ENCODE measurements around the gene KIF26B. TPM values are rescaled to one million over a fixed set of nuclear protein-coding genes. Genes with fewer than 3 reads are reported as not detected.

The KIF26B gene
- total RNA-seq, 2 donors from 2014 or later: 0.83 to 1.3 TPM

DNA sequence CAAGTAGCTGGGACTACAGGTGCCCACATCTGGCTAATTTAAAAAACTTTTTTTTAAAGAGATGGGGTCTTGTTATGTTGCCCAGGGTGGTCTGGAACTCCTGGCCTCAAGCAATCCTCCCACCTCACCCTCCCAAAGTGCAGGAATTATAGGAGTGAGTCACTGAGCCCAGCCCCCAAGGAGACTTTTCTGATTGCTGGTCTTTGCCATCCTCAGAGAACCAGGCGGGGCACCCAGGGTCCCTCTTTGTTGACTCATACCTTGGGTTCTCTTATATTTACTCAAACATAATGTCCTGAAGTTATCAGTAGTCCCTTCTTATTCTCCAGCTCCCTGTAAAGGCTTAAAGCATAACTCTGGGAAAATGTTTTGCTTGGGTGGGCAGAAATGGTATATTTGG is 51.1 kb downstream of the KIF26B start:
- TF ChIP-seq, protein P1, sequence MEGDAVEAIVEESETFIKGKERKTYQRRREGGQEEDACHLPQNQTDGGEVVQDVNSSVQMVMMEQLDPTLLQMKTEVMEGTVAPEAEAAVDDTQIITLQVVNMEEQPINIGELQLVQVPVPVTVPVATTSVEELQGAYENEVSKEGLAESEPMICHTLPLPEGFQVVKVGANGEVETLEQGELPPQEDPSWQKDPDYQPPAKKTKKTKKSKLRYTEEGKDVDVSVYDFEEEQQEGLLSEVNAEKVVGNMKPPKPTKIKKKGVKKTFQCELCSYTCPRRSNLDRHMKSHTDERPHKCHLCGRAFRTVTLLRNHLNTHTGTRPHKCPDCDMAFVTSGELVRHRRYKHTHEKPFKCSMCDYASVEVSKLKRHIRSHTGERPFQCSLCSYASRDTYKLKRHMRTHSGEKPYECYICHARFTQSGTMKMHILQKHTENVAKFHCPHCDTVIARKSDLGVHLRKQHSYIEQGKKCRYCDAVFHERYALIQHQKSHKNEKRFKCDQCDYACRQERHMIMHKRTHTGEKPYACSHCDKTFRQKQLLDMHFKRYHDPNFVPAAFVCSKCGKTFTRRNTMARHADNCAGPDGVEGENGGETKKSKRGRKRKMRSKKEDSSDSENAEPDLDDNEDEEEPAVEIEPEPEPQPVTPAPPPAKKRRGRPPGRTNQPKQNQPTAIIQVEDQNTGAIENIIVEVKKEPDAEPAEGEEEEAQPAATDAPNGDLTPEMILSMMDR (IDR thresholded peaks at IDR 0.05): no peak

DNA sequence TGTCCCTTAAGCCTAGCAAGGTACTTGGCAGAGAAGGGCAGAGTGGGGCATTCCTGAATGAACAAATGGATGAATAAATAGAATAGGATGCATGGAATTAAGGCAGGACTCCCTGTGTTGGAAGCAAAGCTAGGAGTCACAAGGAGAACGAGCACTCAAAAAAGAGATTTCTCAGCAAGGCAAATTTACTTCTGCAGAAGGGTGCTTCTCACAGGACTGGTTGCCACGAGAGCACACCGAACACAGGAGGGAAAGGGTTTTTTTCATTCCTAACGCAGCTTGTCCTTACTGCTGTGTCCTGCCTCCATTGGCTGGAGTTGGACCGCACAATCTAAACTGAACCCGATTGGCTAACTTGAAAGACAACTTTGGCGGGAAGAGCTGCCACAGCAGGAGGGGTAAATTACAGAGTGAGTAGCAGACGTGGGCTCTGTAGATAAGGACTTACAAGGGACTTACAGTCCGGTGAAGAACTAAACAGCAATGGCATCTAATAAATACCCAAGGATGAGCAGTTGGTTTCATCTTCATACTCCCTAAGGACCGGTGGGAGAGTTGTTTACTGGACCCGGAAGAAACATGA is 52.4 kb downstream of the KIF26B start:
- TF ChIP-seq, protein P1 (IDR thresholded peaks at IDR 0.05): no peak
- no peaks in the 10 kb centered on the region for H3K27me3 ChIP-seq
- no peaks in the 10 kb centered on the region for H3K4me1 ChIP-seq
- DNase-seq (ENCODE audit: low spot score): no peak
- H3K9me3 ChIP-seq: peaks cover 10 to 24% of the 10 kb centered on the region in 2 donors
- no peak overlapping the region for H3K4me3 ChIP-seq
- no peak overlapping the region for H3K27ac ChIP-seq
- H3K36me3 ChIP-seq: no peaks in the 10 kb centered on the region

More for the DNA sequence above, 51.1 kb downstream of the KIF26B start:
- Histone ChIP-seq H3K36me3 (no peaks in the 10 kb centered on the region), H3K27ac (no peak overlapping the region), H3K4me1 (no peaks in the 10 kb centered on the region), H3K27me3 (no peaks in the 10 kb centered on the region), H3K4me3 (no peak overlapping the region), H3K9me3 (peaks cover 10 to 24% of the 10 kb centered on the region in 2 donors)
- DNase-seq (ENCODE audit: low spot score): no peak

DNA sequence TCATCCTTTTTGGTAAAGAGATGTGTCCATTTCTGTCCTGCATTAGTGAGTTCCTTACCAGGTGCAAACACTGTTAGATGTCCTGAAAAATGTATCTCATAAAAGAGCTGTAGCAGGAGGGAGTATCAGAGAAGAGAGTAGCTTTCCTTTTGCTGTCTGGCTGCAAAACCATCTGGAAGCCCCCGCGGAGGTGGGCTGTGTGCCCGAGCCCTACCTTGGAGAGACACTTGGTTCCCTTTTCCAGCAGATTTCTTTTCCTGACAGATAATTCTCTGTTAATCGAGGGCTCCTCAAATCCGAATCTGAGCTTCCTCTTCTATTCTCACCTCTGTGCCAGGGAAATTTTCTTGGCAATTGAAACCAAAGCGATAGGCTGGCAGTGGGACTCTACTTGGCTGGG is 53.0 kb downstream of the KIF26B start:
- Histone ChIP-seq H3K36me3 (no peaks in the 10 kb centered on the region), H3K4me1 (no peaks in the 10 kb centered on the region), H3K4me3 (no peak overlapping the region), H3K27ac (no peak overlapping the region), H3K27me3 (no peaks in the 10 kb centered on the region), H3K9me3 (peaks cover 10 to 24% of the 10 kb centered on the region in 2 donors)
- TF ChIP-seq, protein P1 (IDR thresholded peaks at IDR 0.05): no peak
- DNase-seq (ENCODE audit: low spot score): no peak

DNA sequence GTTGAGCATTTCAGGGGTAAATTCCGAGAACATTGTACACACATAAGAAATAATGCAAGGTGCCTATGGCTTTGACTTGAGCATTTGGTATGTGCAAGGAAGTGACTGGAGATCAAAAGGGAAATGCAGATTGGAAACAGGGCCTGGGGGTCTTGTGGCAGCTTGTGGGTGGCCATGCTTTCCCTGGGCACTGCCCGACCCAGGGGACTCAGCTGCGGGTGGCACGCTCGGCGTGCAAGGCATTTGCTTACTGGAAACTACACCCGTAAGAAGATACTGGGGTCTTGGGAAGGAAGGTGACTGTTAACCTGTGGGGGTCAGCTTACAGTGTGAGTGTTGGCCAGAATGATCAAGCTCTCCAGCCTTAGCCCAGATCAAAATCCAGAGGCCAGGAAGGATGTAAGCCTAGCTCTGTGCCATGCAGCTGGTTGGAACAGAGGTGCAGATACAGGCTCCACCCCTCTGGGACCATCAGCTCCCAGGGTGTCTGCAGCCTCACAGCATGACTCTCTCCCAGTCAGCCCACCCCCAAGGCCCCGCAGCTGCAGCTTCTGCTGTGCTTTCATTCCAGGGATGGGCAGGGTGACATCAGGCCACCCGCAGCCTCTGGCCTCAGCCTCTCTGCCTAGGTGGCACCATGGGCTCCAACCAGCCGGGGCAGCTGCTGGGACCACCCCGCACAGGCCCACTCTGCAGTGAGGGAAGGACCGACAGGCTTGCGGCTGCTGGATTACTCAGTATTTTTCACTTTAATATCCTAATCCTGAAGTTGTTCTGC is 55.1 kb downstream of the KIF26B start:
- H3K27me3 ChIP-seq: no peaks in the 10 kb centered on the region
- DNase-seq (ENCODE audit: low spot score): no peak
- H3K36me3 ChIP-seq: no peaks in the 10 kb centered on the region
- TF ChIP-seq, protein P1 (IDR thresholded peaks at IDR 0.05): no peak
- H3K27ac ChIP-seq: no peak overlapping the region
- no peak overlapping the region for H3K4me3 ChIP-seq
- no peaks in the 10 kb centered on the region for H3K4me1 ChIP-seq
- H3K9me3 ChIP-seq: peaks cover 10 to 24% of the 10 kb centered on the region in 2 donors

DNA sequence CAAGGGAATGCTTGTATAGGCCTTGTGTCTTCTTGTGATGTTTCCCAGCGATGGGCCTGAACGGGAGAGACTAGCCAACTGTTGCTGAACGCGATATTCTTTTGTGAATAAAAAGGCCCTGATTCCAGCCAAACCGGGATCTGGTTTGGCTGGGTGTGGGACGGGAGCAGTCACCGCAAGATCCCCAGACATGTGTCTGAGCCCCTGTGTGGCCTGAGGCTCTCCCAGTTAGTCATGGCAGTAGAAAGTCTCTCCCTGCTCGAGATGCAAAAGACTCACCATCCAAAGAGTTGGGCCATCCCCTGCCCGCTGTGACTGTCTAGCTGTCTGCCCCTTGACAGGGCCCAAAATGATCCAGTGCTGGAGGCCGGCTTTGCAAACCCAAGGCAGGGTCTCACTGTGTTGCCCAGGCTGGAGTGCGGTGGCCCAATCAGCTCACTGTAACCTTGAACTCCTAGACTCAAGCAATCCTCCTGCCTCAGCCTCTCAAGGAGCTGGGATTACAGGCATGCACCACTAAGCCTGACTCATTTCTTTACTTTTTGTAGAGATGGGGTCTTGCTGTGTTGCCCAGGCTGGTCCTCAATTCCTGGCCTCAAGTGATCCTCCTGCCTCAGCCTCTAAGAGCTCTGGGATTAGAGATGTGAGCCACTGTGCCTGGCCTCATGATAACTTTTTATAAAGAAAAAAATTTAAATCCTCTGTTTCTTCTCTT is 56.4 kb downstream of the KIF26B start:
- TF ChIP-seq, protein P1 (IDR thresholded peaks at IDR 0.05): no peak
- Histone ChIP-seq H3K4me3 (no peak overlapping the region), H3K36me3 (no peaks in the 10 kb centered on the region), H3K9me3 (peaks cover 10 to 20% of the 10 kb centered on the region in 2 donors), H3K4me1 (no peaks in the 10 kb centered on the region), H3K27me3 (no peaks in the 10 kb centered on the region), H3K27ac (no peak overlapping the region)
- DNase-seq (ENCODE audit: low spot score): no peak
